K562 (cell line): ENCODE measurements around the gene TRIM13. TPM values are rescaled to one million over a fixed set of nuclear protein-coding genes. Genes with fewer than 3 reads are reported as not detected.

Source experiments
- CBFA2T2 ChIP-seq: fragments of 450-650 bp; conservative IDR thresholded peaks from 2 replicates; pipeline ENCODE4 v1.6.1; 2017; ENCODE audit warnings: mild to moderate bottlenecking
- KDM5B ChIP-seq: fragments of 200-600 bp; sonication (generic); IDR thresholded peaks from 2 replicates; pipeline ENCODE4 v1.6.1; 2012; ENCODE audit warnings: low read depth, mild to moderate bottlenecking, moderate library complexity, low read length, control low read depth, inconsistent platforms; ENCODE audit not compliant: insufficient replicate concordance
- MAFF ChIP-seq: IDR thresholded peaks from 2 replicates; pipeline ENCODE4 v1.6.1; 2012; ENCODE audit warnings: low read length, improper control_type of control experiment
- PML ChIP-seq: IDR thresholded peaks from 2 replicates; pipeline ENCODE4 v1.6.1; 2012; ENCODE audit warnings: low read length, inconsistent platforms
- PTRF ChIP-seq: fragments of 450-650 bp; IDR thresholded peaks from 2 replicates; pipeline ENCODE4 v1.6.1; 2016; ENCODE audit warnings: mild to moderate bottlenecking, missing genetic modification characterization, missing compliant biosample characterization
- RCOR1 ChIP-seq, 2 experiments: IDR thresholded peaks; 2 replicates each; pipeline ENCODE4 v1.6.1; 2012; ENCODE audit warnings: low read depth in 2 of 2, low read length in 2 of 2, borderline replicate concordance in 1 of 2, improper control_type of control experiment in 1 of 2
- ZNF165 ChIP-seq: fragments of 250-450 bp; sonication (Bioruptor Pico); IDR thresholded peaks from 2 replicates; pipeline ENCODE4 v1.4.0; 2020; ENCODE audit warnings: borderline replicate concordance
- ZNF316 ChIP-seq: fragments of 450-650 bp; IDR thresholded peaks from 2 replicates; pipeline ENCODE4 v1.6.1; 2016
- ZNF695 ChIP-seq: fragments of 450-650 bp; formaldehyde crosslinking; IDR thresholded peaks from 2 replicates; pipeline ENCODE4 v1.4.0; 2020; ENCODE audit warnings: mild to moderate bottlenecking, moderate library complexity
- polyA plus RNA-seq, 8 experiments: library from polyadenylated mRNA; depleted of rRNA in 4 of 8; stranded (reverse) in 5 of 8; unstranded in 3 of 8; fragments of >200 nt; fragmentation: Nextera tagmentation in 2 of 8; fragmentation: Illumina TruSeq in 1 of 8; extraction: Ambion mirVana in 2 of 8; extraction: Trizol in 1 of 8; gene quantifications; 2 replicates each; pipeline versions ENCODE4 v1.2.1 to v1.2.3, GENCODE V29; 2011 to 2014; ENCODE audit warnings: inconsistent platforms in 1 of 8, missing spikeins in 1 of 8
- total RNA-seq, 7 experiments: library from RNA; depleted of rRNA in 6 of 7; stranded (reverse); fragments of >200 nt in 6 of 7; fragmentation: Illumina TruSeq in 2 of 7; extraction: Trizol in 2 of 7; gene quantifications; 2 replicates each; pipeline versions ENCODE4 v1.2.1 to v1.2.3, GENCODE V29; 2011 to 2021; ENCODE audit warnings: low replicate concordance in 1 of 7
- TF ChIP-seq, protein P1 (sequence below), 2 experiments: fragments of 450-650 bp in 1 of 2; sonication (generic) in 1 of 2; formaldehyde crosslinking in 1 of 2; IDR thresholded peaks in 1 of 2; conservative IDR thresholded peaks in 1 of 2; 2 replicates each; pipeline versions ENCODE4 v1.6.1 to v1.8.1; 2016 to 2023; ENCODE audit warnings: mild to moderate bottlenecking in 2 of 2, moderate library complexity in 2 of 2, inconsistent platforms in 1 of 2, missing genetic modification reagents in 1 of 2

TRIM13 gene
- total and polyA plus RNA-seq, 9 of the 15 experiments (the other 6 are each of a cell fraction or from before 2014, with no cell fraction given), result 12.1 to 30.6 (median 17.8) TPM

- TF ChIP-seq ZNF165, result no peak
- TF ChIP-seq ZNF695, result no peak
- no peak for TF ChIP-seq KDM5B
- no peak for TF ChIP-seq RCOR1 (IDR thresholded peaks at IDR 0.05; ENCODE audit: borderline replicate concordance in 1 of 2, low read depth in 2 of 2, low read length in 2 of 2)
- TF ChIP-seq ZNF316, result peak; percentile 59
- 0 out of 2 replicates have a peak, but pooled peaks have one; percentile 19 for TF ChIP-seq MAFF
- TF ChIP-seq, protein P1, sequence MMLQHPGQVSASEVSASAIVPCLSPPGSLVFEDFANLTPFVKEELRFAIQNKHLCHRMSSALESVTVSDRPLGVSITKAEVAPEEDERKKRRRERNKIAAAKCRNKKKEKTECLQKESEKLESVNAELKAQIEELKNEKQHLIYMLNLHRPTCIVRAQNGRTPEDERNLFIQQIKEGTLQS (IDR thresholded peaks at IDR 0.05), result no peak
- TF ChIP-seq, protein P1 (CRISPR knock-in tag; conservative IDR thresholded peaks at IDR 0.05), result no peak
- no peak for TF ChIP-seq CBFA2T2
- TF ChIP-seq PTRF (tag), result no peak
- TF ChIP-seq PML, result no peak
- TF ChIP-seq, all 486 proteins: peak for 4
Measured at GRCh38 chr13:50012396-50013169, 15.7 kb downstream of the TRIM13 start (continued).
